ENCODE results near the gene URGCP. TPM values are rescaled to one million over a fixed set of nuclear protein-coding genes. Genes with fewer than 3 reads are reported as not detected.

Gene URGCP
- polyA plus RNA-seq, 1 of the 3 experiments (the other 2 are of a cell fraction), result 22.9 TPM

DNA sequence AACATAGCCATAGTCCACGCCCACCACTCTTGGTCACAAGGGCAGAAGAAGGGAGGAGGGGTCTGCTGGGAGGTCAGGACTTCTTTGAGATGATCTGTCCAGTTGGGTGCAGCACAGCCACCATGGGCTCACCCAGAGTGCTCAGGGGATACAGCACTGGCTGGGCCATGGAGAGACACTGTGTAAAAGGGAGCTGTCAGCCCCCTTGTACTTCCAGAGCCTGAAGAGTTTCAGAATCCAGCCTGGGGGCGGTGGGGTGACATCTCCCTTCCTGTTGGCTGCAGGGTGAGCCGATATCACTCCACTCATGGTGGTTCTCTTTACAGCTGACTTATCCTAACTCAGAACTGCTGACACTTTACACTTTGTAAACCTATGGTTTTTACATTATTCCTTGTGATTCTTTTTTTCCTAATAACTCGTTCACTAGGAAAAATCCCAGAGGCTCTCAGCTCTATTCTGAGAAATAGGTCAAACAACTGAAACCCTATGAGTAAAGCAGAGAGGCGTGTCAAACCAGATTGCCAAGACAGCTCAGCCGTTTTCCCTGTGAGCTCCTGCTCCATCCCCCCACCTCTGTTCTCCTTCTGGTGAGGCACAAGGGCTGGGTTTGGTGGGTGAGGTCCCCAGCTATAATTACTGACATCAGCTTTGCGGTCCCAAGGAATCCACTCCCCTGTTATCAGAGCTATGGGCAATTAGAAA, 33.8 kb downstream of the URGCP start:
- Histone ChIP-seq H2AFZ (ENCODE audit: low read depth) (no peak overlapping the region), H3K9me2 (no peaks in the 10 kb centered on the region), H3K36me3 (replicated peaks in 1 of 2; ENCODE audit: control insufficient read depth in 1 of 2, insufficient read depth in 2 of 2, low read length in 1 of 2) (peaks cover 5 to 27% of the 10 kb centered on the region in 2 experiments), H3K4me2 (no peak overlapping the region), H3K27ac (ENCODE audit: low read depth in 2 of 2, low read length in 1 of 2) (peak overlapping the region in 1 of 2 experiments; percentile 17; a peak in 1 of 4 replicates), H3K27me3 (ENCODE audit: insufficient read depth) (no peaks in the 10 kb centered on the region), H3K9me3 (no peaks in the 10 kb centered on the region), H3K79me2 (ENCODE audit: insufficient read depth) (peaks cover 14% of the 10 kb centered on the region), H3K4me1 (ENCODE audit: control insufficient read depth in 1 of 2, insufficient read depth in 2 of 2, low read depth in 1 of 2, low read length in 1 of 2) (peaks cover 14 to 26% of the 10 kb centered on the region in 2 experiments), H3K4me3 (ENCODE audit: low read depth in 2 of 2, low read length in 1 of 2) (no peak overlapping the region), H3K9ac (no peak overlapping the region), H4K20me1 (ENCODE audit: insufficient read depth) (no peaks in the 10 kb centered on the region), H3F3A (replicated peaks; ENCODE audit: insufficient read depth) (peaks cover 9% of the 10 kb centered on the region)
- 56% methylated on average over 7 of the region's 7 CpGs for whole genome bisulfite sequencing (ENCODE audit: low lambda C conversion rate)
- POLR2A ChIA-PET, result interaction anchor here (0.8 kb wide), 2 partner anchors 54 to 82 kb away, joined by 3 read pairs; partner anchors contain the start of gene UBE2D4
- peak; percentile 54 for DNase-seq
- CTCF ChIA-PET, result interaction anchor here (1.0 to 2.7 kb wide), 6 partner anchors 12 to 290 kb away, joined by 3 to 11 read pairs (median 4); partner anchors contain the start of gene STK17A
- TF ChIP-seq, protein P1, sequence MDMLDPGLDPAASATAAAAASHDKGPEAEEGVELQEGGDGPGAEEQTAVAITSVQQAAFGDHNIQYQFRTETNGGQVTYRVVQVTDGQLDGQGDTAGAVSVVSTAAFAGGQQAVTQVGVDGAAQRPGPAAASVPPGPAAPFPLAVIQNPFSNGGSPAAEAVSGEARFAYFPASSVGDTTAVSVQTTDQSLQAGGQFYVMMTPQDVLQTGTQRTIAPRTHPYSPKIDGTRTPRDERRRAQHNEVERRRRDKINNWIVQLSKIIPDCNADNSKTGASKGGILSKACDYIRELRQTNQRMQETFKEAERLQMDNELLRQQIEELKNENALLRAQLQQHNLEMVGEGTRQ (IDR thresholded peaks at IDR 0.05; ENCODE audit: borderline replicate concordance, low read depth, low read length), result no peak
- TF ChIP-seq FOXM1 (IDR thresholded peaks at IDR 0.05; ENCODE audit: low read depth) (no peak), IRF3 (IDR thresholded peaks at IDR 0.05; ENCODE audit: low read depth, low read length) (no peak), GABPA (IDR thresholded peaks at IDR 0.05; ENCODE audit: low read depth) (no peak), MEF2A (IDR thresholded peaks at IDR 0.05; ENCODE audit: borderline replicate concordance, low read depth) (no peak), RCOR1 (IDR thresholded peaks at IDR 0.05; ENCODE audit: low read length) (no peak)

- H3K27me3 ChIP-seq (ENCODE audit: insufficient read depth), result no peaks in the 10 kb centered on the region
- no peak for DNase-seq
- H3K9me3 ChIP-seq, result no peaks in the 10 kb centered on the region
- H3K4me3 ChIP-seq (ENCODE audit: low read depth in 2 of 2, low read length in 1 of 2), result no peak overlapping the region
- H3K36me3 ChIP-seq (replicated peaks in 1 of 2; ENCODE audit: control insufficient read depth in 1 of 2, insufficient read depth in 2 of 2, low read length in 1 of 2), result peaks cover 17 to 24% of the 10 kb centered on the region in 2 experiments
- 92% methylated on average over 3 of the region's 3 CpGs for WGBS (ENCODE audit: low lambda C conversion rate)
- H3K9me2 ChIP-seq, result no peaks in the 10 kb centered on the region
- no peak overlapping the region for H2AFZ ChIP-seq (ENCODE audit: low read depth)
- no peak overlapping the region for H3K4me2 ChIP-seq
- CTCF ChIA-PET, result interaction anchor here (2.7 kb wide), 1 partner anchor 82 kb away, joined by 11 read pairs; no protein-coding TSS in a partner anchor
- TF ChIP-seq IRF3 (IDR thresholded peaks at IDR 0.05; ENCODE audit: low read depth, low read length) (no peak), TEAD4 (IDR thresholded peaks at IDR 0.05; ENCODE audit: borderline replicate concordance, insufficient read depth) (no peak), EP300 (IDR thresholded peaks at IDR 0.05; ENCODE audit: borderline replicate concordance in 1 of 2, low read depth in 1 of 2, low read length in 1 of 2) (no peak), SMC3 (IDR thresholded peaks at IDR 0.05; ENCODE audit: low read depth, low read length) (no peak), FOSL2 (IDR thresholded peaks at IDR 0.05; ENCODE audit: borderline replicate concordance, low read depth) (no peak), YY1 (IDR thresholded peaks at IDR 0.05; ENCODE audit: low read depth) (no peak), RCOR1 (IDR thresholded peaks at IDR 0.05; ENCODE audit: low read length) (no peak)
- TF ChIP-seq, protein P2, sequence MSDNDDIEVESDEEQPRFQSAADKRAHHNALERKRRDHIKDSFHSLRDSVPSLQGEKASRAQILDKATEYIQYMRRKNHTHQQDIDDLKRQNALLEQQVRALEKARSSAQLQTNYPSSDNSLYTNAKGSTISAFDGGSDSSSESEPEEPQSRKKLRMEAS (IDR thresholded peaks at IDR 0.05; ENCODE audit: low read depth), result no peak
- TF ChIP-seq, protein P3, sequence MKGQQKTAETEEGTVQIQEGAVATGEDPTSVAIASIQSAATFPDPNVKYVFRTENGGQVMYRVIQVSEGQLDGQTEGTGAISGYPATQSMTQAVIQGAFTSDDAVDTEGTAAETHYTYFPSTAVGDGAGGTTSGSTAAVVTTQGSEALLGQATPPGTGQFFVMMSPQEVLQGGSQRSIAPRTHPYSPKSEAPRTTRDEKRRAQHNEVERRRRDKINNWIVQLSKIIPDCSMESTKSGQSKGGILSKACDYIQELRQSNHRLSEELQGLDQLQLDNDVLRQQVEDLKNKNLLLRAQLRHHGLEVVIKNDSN (IDR thresholded peaks at IDR 0.05; ENCODE audit: borderline replicate concordance, low read depth), result no peak
- H3F3A ChIP-seq (replicated peaks; ENCODE audit: insufficient read depth), result peaks cover 9% of the 10 kb centered on the region
- H4K20me1 ChIP-seq (ENCODE audit: insufficient read depth), result no peaks in the 10 kb centered on the region
- H3K27ac ChIP-seq (ENCODE audit: low read depth in 2 of 2, low read length in 1 of 2), result no peak overlapping the region
- H3K4me1 ChIP-seq (ENCODE audit: control insufficient read depth in 1 of 2, insufficient read depth in 2 of 2, low read depth in 1 of 2, low read length in 1 of 2), result peaks cover 14 to 26% of the 10 kb centered on the region in 2 experiments
- POLR2A ChIA-PET, result no interaction called here
- no peak overlapping the region for H3K9ac ChIP-seq
- peaks cover 13% of the 10 kb centered on the region for H3K79me2 ChIP-seq (ENCODE audit: insufficient read depth)
Observed at GRCh38 chr7:43871064-43871463, 35.3 kb downstream of the URGCP start.

Data from SK-N-SH (cell line).